NT2/D1 (cell line): ENCODE results near the gene EPHA6.

ENCODE experiments used
- SUZ12 ChIP-seq: IDR thresholded peaks from 2 replicates; pipeline ENCODE4 v1.6.1; 2011; ENCODE audit not compliant: insufficient read length, insufficient read depth; ENCODE audit errors: extremely low read depth
- YY1 ChIP-seq: IDR thresholded peaks from 2 replicates; pipeline ENCODE4 v1.6.1; 2011; ENCODE audit not compliant: insufficient read length, insufficient read depth

GRCh38 chr3:97432914-97433313 is 618.5 kb downstream of the EPHA6 start:
- no peak for TF ChIP-seq SUZ12
- TF ChIP-seq YY1, result no peak
